ENCODE measurements around the gene CLDN6.

The CLDN6 gene

GRCh38 chr16:3060339-3061127, 42.5 kb upstream of the CLDN6 start:
- no peak overlapping the region for H3K27ac ChIP-seq
- TF ChIP-seq ZFX (IDR thresholded peaks at IDR 0.05; ENCODE audit: borderline replicate concordance) (no peak), CTCF (IDR thresholded peaks at IDR 0.05) (no peak)

DNA sequence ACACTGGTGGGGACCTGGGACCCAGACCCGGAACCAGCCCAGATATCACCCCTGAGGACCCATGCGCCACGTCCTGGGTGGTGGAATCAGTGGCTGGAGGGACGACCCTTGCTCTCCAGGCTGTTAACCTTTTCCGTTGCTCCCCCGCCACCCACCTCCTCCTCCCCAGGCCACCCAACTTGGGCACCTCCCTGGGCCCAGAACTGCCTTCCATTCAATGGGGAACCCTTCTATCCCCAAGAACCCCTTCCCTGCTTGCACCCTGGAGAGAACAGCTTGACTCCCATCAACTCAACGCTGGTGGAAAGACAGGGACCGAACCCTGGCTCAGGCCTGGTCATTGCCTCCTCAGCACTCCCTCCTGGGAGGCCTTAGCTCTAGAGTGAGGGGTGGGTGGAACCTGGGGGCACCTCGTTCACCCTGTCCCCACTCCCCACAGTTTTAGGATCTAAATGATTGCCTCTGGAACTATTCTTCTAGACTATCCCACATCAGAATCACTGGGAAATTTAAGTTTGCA, 41.8 kb upstream of the CLDN6 start:
- peak overlapping the region; percentile 66 for H3K27ac ChIP-seq

GRCh38 chr16:3059041-3059722, 41.2 kb upstream of the CLDN6 start:
- peak; percentile 92 for TF ChIP-seq CTCF (IDR thresholded peaks at IDR 0.05)
- TF ChIP-seq ZFX (IDR thresholded peaks at IDR 0.05; ENCODE audit: borderline replicate concordance), result no peak
- peak overlapping the region; percentile 66 for H3K27ac ChIP-seq

More for the DNA sequence above, 41.8 kb upstream of the CLDN6 start:
- no peak for TF ChIP-seq ZFX (IDR thresholded peaks at IDR 0.05; ENCODE audit: borderline replicate concordance)
- no peak for TF ChIP-seq CTCF (IDR thresholded peaks at IDR 0.05)

DNA sequence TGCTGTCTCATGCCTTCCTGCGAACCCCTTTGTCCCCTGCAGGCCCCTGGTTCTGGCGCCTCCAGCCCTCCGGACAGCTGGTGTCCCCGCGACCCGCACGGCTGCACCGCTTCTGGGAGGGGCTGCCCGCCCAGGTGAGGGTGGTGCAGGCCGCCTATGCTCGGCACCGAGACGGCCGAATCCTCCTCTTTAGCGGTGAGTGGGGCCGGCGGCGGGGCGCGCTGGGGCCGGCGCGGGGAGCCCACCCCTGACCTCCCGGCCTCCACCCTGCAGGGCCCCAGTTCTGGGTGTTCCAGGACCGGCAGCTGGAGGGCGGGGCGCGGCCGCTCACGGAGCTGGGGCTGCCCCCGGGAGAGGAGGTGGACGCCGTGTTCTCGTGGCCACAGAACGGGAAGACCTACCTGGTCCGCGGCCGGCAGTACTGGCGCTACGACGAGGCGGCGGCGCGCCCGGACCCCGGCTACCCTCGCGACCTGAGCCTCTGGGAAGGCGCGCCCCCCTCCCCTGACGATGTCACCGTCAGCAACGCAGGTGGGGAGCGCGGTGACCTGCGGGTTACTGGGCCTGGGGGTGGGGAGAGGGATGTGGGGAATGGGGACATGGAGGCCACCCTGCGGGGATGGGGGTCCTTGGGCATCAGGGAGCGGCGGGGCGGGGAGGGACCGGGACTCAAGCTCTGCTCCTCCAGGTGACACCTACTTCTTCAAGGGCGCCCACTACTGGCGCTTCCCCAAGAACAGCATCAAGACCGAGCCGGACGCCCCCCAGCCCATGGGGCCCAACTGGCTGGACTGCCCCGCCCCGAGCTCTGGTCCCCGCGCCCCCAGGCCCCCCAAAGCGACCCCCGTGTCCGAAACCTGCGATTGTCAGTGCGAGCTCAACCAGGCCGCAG, 40.4 kb upstream of the CLDN6 start:
- H3K27ac ChIP-seq, result peak overlapping the region; percentile 66
- TF ChIP-seq CTCF (IDR thresholded peaks at IDR 0.05) (no peak), ZFX (IDR thresholded peaks at IDR 0.05; ENCODE audit: borderline replicate concordance) (no peak)

- H3K27ac ChIP-seq, result no peak overlapping the region
- TF ChIP-seq CTCF (IDR thresholded peaks at IDR 0.05), result no peak
- TF ChIP-seq ZFX (IDR thresholded peaks at IDR 0.05; ENCODE audit: borderline replicate concordance), result no peak
Observed at GRCh38 chr16:3057181-3058138, 39.5 kb upstream of the CLDN6 start.

Measured in 22Rv1 (cell line).